GM19023 (cell line): ENCODE results near the gene PGK2.
"Not testable (repeated sequence)": the region's sequence is repeated elsewhere in the genome, so short reads cannot be mapped to it uniquely, and the experiment has no call there.

Source experiments
- ATAC-seq: cut with Tn5 transposase; IDR thresholded peaks from one replicate; pipeline ENCODE4 v1.9.1; 2021; ENCODE audit warnings: mild to moderate bottlenecking, moderate library complexity; ENCODE audit not compliant: unreplicated experiment

PGK2 gene

DNA sequence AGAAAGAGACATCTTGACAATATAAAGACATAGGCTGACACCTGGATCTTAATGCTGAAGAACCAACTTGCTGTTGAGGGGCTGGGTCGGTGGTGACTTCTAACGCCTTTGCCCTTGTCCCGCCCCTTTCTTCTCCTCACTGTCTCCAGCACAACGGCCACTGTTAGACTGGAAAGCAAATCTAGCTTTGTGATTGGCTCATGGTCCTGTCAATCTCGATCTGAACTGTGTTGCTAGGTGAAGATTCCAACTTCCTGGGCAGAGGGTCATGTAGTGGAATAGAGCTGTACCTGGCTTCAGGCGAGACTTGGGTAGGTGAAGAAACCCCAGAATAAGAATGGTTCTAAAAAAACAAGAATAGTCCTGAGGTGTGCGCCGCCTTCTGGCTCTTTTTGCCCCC is at the start of gene PGK2:
Gene PGK2, minus strand, starts transcription at position 110 of the 400 bp plus-strand sequence. Its CDS starts 98 bp downstream, at position 12.
- no peak for ATAC-seq

DNA sequence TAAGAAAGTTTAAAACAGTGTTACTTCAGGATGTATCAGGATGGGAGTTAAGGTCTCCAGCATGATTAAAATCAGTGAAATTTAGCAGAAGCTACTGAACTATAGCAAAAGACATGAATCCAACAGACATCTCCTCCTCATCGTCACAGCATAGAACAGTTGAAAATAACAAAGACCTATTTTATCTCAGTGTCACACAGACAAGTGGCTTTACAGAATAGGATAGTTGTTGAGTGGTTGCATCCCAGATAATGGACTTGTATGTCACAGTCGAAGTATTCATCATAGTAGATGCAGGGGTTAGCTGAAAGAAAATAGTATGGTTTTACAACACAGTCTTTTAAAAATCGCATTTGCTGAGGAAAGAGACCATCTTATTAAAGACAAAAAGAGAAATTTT is 48.1 kb upstream of the PGK2 start:
- ATAC-seq = no peak

DNA sequence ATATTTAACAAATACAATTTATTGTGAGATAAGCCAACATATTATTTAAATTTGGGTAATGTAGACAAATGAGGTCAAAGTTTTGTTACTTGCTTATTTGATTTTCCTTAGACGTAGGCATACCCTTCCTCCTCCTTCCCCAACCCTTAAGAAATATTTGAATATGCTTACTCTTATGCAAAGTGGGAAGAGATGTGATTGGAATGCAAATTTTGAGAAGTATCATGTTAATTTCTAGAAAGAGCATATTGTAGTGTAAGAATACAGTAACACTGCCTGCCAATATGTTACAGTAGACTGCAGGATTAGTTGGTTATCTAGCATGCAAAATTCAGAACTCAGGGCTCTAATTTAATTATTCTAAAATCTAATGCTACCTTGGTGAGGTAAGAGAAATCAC is 46.3 kb upstream of the PGK2 start:
- ATAC-seq = no peak

DNA sequence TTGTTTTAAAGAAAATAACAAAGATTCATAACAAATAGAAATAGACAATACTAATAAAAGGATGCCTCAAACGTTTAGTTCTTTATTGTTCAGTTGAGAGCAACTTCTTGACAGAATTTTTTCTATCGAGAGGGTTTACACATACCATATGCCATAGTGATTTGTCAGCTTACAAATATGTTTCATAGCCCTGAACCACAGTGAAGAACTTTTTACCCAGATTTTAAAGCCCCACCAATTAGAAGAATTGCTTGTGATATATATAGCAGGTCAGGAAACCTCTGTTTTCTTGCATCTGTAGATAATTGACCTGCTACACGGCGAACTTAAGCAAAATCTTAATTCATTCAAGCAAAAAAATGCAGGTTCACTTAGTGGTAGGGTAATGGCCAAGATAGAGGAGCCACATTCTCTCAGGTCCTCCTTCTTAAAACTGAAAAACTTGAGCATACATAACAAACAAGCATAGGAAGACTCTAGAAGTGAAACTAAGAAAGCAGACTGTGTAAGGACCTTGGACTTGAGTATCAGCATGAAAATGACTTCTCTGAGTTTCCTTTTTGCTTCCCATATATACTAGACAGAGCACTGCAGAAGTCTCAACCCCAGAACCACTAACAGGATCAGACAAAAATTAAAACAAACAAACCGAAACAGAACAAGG is 39.8 kb upstream of the PGK2 start:
- peak; percentile 97 for ATAC-seq

DNA sequence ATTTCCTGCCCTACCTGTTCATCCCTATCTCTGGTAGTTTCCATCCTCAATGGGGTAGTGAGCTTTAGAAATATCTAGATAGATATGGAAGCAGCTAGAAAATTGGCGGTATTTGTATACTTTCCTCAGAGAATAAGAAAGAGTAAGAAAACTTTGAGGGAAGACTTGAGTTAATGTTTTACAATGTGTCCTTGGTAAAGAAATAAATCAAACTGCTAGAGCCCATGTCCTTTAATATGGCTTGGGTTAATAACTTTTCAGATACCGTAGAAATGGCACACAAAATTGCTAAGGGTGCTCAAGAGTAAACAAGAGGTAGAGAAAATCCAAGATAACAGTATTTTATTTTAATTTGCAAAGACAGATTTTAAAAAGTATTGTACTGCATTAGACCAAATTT is 28.1 kb upstream of the PGK2 start:
- no peak for ATAC-seq

DNA sequence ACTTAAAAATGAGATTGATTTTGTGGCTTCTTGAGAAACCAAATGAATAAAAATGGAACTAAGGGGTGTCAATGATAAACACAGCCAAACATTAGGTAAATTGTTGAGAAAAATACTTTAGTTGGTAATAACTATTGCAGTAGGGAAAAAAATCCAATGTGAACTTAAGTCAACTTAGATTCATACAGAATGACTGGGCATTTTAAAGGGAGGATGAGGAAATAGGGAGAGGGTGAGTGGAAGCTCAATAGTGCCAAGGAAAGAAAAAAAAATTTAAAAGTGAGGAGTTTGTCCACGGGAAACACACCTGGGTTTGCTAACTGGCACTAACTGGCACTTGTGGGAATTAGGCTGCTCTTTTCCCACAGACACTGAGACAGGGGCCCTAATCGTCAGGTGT is 26.2 kb upstream of the PGK2 start:
- no peak for ATAC-seq

DNA sequence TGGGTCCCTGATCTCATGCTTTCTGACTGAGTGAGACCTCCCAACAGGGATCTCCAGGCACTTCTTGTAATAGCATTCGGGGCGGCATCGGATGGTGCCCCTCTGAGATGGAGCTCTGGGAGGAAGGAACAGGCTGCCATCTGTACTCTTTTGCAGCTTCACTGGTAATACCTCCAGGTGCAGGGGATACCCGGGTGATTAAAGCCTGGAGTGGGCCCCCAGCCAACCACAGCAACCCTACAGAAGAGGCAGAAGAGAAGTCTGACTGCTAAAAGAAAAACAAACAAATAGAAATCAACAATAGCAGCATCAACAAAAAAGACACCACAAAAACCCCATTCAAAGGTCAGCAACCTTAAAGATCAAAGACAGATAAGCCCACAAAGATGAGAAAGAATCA is 19.1 kb upstream of the PGK2 start:
- peak; percentile 58 for ATAC-seq

DNA sequence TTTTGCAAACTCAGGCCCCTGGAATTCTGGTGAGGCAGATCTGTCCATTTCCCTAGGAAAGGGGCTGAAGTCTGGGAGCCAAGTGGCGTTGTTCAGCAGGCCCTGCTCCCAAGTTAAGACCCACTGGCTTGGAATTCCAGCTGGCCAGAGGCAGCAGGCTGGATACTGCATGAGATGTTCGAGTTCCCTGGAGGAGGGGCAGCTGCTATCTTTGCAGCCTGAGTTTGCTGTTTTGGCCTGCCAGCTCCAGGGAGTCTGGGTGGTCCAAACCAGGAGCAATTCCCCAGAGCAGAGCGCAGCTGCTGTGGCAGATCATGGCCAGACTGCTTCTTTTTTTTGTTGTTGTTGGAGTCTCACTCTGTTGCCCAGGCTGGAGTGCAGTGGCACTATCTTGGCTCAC is 18.2 kb upstream of the PGK2 start:
- no peak for ATAC-seq

DNA sequence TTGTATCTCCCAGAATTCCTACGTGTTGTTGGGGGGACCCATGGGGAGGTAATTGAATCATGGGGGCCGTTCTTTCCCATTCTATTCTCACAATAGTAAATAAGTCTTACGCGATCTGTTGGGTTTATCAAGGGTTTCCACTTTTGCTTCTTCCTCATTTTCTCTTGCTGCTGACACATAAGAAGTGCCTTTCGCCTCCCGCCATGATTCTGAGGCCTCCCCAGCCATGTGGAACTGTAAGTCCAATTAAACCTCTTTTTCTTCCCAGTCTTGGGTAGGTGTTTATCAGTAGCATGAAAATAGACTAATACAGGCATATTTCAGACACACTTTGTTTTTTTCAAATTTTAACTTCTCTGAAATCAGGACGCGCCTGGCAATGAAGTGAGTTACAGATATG is 14.4 kb upstream of the PGK2 start:
- no peak for ATAC-seq

DNA sequence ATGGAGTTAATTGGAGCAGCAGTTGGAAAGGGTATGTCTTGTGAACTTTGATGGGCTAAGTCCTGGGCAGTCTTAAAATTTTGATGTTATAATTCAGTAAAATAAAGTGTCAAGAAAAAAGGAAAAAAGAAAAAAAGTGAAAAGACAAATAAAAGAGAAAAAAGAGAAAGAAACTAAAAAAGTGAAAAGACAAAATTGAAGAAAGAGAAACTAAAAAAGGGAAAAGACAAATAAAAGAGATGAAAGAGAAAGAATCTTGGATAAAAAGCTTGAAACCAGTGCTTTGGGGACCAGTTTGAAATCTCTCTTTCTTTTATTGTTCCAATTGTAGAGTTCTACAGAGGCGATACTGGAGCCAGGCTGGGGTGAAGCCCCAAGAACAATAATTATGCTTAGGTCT is 12.0 kb upstream of the PGK2 start:
- ATAC-seq = no peak

DNA sequence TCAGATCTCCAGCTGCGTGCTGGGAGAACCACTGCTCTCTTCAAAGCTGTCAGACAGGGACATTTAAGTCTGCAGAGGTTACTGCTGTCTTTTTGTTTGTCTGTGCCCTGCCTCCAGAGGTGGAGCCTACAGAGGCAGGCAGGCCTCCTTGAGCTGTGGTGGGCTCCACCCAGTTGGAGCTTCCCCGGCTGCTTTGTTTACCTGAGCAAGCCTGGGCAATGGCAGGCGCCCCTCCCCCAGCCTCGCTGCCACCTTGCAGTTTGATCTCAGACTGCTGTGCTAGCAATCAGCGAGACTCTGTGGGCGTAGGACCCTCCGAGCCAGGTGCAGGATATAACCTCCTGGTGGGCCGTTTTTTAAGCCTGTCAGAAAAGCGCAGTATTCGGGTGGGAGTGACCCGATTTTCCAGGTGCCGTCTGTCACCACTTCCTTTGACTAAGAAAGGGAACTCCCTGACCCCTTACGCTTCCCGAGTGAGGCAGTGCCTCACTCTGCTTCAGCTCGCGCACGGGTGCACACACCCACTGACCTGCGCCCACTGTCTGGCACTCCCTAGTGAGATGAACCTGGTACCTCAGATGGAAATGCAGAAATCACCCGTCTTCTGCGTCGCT is 9.9 kb upstream of the PGK2 start:
- not testable (repeated sequence) for ATAC-seq

DNA sequence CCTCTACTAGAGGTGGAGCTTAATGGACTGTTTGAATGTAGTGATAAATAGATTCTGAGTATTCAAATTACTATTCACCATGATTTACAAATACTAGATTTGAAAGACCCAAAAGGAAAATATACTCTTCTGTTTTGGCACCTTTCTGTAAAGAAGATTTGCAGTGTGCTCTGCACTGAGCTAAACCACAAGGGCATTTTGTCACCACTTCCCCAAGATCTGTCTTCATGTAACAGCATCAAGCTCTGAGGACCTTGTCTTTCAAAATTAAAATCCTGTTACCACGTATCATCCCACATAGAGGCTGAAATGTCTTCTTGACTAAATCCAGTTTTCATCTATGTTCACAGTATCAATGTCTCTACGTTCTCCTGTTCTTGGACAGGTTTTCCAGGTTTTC is 3.3 kb upstream of the PGK2 start:
- ATAC-seq = no peak

DNA sequence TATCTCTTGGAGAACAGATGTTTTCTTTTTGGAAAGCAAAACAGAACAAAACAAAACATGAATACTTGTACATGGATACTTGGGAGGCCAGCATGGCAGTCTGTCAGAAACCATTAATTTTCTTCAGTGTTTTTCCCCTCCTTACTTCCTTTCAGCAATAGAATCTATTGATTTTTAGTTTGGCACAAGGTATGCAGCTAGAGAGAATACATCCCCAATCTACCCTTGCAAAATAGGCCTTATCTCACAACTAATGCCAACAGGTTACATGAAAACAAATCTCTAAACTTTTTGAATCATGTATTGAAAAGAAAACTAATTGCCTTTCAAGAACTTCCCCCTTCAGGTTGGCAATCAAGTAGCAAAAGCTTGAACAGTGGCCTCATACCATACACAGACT is 2.8 kb downstream of the PGK2 start:
- ATAC-seq = no peak

DNA sequence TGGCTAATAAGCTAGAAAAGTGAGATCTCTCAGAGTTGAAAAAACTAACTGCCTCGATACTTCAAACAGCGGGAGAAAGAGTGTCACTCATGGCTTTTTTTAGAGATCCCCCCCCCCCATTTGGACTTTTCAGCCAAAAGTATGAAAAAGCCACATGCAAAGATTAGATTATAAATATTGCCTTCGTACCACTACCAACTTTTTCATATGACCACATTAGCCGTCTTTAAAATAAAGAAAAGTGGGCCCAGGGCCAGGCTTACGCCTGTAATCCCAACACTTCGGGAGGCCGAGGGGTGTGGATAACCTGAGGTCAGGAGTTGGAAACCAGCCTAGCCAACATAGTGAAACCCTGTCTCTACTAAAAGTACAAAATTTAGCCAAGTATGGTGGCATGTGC is 4.4 kb downstream of the PGK2 start:
- no peak for ATAC-seq

DNA sequence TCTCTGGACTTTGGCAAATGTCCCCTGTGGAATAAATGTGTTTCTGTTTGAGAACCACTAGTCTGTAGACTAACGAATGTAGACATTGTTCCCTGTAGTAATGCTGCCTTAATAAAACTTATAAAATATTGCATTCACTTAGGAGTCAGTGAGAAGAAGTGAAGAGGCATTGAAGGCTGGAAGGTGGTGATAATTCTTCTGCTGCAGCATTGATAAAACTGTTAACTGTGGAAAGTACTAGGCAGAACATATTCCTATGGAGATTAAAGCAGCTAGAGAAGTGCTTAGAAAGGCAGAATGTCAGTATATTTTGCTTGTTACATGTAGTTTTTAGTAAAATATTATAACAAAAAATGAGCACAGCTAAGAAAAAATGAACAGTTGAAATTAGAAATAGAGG is 4.8 kb downstream of the PGK2 start:
- no peak for ATAC-seq

DNA sequence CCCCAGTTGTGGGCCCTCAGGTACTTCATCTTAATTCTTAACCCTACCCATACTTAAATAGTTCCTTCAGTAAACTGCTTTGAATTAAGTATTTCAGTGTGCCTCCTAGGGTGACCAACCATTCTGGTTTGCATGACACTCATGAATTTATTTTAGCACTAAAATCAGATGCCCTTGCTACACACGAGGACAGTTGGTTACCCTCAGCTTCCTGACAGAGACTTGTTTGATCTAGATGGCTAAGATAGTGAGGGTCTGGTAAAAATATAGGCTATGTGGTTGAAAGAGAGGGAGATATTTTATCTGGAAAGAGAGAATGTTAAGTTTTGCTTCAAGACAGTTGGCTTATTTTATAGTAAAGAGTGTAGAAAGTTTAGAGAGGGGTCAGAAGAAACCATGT is 10.6 kb downstream of the PGK2 start:
- ATAC-seq = no peak

DNA sequence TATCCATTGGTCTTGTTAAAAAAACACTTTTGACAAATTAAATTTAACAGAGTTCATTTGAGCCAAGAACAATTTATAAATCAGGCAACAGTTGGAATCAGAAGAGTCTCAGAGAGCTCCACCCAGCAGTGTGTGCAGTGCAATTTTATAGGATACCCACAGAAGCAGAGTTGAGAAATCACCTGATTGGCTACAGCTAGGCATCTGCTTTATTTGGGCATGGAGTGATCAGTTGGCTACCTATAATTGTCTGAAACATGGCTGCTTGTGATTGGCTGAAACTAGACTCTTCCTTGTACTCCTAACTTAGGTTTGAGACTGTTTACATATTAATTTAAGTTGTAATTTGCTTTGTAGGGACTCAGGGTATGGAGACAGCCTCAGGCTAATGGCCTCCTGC is 12.0 kb downstream of the PGK2 start:
- no peak for ATAC-seq

DNA sequence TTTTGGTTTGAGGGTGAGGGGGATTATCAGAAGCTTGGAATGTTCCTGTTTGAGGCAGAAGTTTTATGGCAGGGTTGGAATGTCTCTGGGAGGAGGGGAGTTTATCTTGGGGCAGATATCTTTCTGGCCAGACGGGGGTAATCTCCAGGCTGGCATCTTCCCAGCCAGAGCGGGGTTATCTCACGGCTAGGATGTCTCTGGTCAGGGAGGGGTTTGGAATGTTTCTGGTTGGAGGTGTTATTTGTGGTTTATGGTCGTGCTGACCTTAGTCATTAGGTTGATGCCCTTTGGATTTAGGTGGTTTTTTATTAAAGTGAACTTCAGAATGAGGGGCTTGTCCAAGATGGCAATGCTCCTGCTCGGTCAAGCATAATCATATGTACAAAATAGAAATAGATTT is 14.8 kb downstream of the PGK2 start:
- ATAC-seq = no peak

DNA sequence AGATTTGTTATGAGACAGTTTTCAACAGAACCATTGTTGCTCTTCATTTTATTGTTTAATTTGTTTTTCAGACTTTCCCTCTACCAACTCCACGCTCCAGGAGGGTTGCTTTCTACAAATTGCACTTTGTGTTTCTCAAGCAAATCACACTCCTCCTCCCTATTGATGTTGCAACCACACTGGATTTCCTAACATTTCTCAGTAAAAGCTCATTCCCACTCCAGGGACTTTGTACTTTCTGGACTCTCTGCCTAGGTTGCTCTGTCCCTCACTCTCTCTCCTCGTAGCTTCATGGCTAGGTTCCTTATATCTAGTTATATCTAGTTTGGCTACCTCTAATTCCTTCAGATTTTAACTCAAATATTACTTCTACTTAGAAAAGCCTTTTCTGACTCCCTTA is 20.3 kb downstream of the PGK2 start:
- no peak for ATAC-seq

DNA sequence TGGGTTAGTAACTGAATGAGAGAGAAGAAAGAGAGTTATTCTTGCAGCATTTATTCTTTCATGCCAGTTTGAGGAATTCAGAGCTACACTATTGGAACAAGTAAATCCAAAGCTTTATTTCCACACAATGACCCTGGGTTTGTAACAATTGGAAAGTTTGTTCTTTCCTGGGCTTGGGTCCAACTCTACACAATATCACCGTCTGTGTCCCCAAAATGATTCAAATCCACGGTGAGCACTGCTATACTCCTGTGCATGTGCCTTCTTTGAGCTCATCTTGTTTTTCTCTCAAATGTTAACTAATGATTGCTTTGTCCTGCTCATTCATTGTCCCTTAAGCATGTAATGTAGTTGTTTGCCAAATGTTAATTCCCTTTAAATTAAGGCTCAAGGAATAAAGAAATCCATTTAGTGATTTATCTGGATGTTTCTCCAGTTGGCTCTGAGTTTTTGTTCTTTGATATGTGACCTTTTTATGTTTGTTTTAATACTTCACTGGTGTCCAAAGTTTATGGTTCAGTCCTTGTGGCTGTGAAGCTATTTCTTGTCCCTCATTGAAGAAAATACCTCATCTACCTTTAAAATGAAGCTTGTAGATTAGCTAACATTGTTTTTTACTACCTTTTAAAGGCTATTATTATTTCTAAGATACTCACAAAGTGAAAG is 22.4 kb downstream of the PGK2 start:
- ATAC-seq = no peak

DNA sequence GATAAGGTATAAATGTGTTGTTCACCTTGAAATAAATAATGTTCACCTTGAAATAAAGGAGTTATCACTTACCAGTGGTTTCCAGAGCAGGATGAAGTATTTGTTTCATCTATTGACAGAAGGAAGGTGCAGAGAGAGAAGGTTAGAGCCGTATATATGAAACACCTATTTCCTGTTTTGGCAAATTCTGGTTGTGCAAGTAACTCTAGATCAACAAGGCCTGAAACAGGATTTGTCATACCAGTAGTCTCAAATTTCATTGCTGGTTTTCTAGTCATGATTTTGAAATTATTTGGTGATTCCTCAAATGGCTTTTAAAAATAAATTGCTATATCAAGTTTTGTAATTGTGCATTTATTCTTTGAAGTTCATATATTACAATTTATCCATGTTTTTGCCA is 42.8 kb downstream of the PGK2 start, which contains the start of gene CRISP3:
Gene CRISP3, minus strand, starts transcription at position 130 of the 400 bp plus-strand sequence. Its CDS starts 21 bp downstream, at position 109.
- no peak for ATAC-seq

DNA sequence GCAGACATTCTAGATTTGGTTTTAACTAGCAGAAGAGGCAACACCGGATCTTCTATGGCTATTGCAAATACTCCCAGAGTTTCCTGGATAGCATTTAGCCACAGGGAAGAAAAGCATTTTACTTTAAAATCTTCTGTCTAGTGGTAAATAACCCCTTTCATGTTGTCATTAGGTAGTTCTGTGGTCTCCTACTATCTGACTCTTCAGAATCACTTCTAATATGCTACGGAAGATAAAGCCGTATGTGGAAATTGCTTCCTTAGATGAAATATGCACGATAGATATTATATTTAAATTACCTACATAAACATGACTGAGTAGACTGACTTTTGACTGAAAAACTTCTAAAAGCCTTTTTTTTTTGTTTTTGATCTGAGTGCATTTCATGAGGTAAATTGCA is 43.7 kb downstream of the PGK2 start:
- no peak for ATAC-seq
